T-helper 1 cell (primary cell): ENCODE measurements around the gene NR6A1.
A peak's percentile ranks its signal among the peaks of the same experiment; 100 is the strongest.

Experiments used
- DNase-seq, 5 donors: peaks; one replicate each; pipeline ENCODE4 v3.0.0-alpha.2; 2012 to 2020

NR6A1 gene

GRCh38 chr9:124720429-124721108, 50.5 kb downstream of the NR6A1 start:
- DNase-seq: no peak

DNA sequence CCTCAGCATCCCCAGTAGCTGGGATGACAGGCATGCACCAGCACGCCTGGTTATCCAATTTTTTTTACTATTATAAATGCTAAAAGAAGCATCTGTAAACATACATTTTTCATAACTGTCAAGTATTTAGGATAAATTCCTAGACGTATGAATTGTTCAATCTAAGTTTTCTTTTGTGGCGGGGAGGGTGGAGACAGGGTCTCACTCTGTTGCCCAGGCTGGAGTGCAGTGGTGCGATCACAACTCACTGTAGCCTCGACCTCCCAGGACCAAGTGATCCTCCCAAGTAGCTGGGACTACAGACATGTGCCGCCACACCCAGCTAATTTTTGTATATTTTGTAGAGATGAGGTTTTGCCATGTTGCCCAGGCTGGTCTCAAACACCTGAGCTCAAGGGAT, 52.2 kb downstream of the NR6A1 start:
- no peak for DNase-seq

DNA sequence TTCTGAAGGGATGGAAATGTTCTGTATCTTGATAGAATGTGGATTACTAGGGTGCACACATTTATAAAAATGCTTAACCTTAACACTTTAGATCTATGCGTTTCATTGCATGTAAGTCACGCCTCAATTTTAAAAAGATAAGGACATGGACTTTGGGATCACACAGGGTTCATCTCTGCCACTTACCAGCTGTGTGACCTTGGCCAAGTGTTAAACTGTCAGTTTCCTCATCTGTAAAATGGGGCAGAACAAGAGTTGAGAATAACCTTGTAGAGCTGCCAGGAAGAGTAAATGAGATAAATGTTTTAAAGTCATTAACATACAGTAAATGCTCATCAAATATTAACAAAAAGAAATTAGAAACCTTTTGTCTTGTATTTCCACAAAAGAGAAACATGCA, 53.5 kb downstream of the NR6A1 start:
- no peak for DNase-seq

DNA sequence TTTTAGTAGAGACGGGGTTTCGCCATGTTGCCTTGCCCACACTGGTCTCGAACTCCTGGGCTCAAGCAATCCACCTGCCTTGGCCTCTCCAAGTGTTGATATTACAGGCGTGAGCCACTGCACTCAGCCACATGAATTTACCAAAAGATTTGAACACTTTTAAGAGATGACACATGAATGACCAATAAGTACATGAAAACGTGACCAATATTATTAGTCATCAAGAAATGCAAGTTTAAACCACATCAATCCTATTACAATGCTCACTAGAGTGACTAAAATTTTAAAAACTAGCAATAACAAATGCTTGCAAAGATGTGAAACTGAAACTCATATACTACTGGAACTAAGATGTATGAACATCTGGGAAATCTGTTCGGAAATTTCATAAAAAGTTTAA, 54.3 kb downstream of the NR6A1 start:
- peak in 1 of 5 donors; percentile 7 for DNase-seq

DNA sequence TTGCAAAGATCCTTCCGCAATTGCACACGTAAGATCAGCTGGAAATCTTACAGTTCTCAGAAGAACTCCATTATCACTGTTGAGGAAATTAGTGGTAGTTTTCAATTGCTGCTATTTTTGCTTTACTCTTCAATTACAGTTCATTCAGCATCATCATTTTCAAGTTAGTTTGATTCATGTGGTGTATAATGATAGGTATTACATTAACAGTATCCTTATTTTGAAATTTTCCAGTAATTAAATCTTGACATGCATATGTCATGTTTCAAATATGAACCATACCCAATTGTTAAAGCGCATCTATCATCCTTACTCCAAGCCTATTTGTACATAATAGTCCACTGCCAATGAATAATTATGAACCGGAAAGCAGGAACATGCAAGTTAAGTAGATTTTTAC, 60.3 kb downstream of the NR6A1 start:
- DNase-seq: no peak

- DNase-seq: no peak
These were observed 61.8 kb downstream of the NR6A1 start for GRCh38 chr9:124709292-124709690.

GRCh38 chr9:124708633-124709291, 62.3 kb downstream of the NR6A1 start:
- no peak for DNase-seq

GRCh38 chr9:124708074-124708473, 63.0 kb downstream of the NR6A1 start:
- no peak for DNase-seq

GRCh38 chr9:124707666-124708065, 63.4 kb downstream of the NR6A1 start:
- no peak for DNase-seq

GRCh38 chr9:124706685-124707084, 64.4 kb downstream of the NR6A1 start:
- DNase-seq: no peak

DNA sequence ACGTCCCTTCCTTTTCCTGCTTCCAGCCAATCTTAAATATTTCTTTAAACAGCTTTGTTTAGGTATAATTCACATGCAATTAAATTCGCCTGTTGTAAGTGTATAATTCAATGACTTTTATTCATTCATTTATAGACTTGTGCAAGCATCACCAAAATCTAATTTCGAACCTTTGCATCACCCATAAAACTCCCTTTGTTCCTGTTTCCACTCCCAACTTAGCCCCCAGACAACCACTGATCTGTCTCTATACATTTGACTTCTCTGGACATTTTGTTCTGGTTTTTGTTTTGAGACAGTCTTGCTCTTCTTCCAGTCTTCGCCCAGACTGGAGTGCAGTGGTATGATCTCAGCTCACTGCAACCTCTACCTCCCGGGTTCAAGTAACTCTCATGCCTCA, 71.5 kb downstream of the NR6A1 start:
- no peak for DNase-seq

GRCh38 chr9:124698265-124698664, 72.8 kb downstream of the NR6A1 start:
- no peak for DNase-seq

- no peak for DNase-seq
These were observed 73.5 kb downstream of the NR6A1 start for GRCh38 chr9:124697326-124698200.

GRCh38 chr9:124696101-124696500, 75.0 kb downstream of the NR6A1 start:
- DNase-seq: no peak

DNA sequence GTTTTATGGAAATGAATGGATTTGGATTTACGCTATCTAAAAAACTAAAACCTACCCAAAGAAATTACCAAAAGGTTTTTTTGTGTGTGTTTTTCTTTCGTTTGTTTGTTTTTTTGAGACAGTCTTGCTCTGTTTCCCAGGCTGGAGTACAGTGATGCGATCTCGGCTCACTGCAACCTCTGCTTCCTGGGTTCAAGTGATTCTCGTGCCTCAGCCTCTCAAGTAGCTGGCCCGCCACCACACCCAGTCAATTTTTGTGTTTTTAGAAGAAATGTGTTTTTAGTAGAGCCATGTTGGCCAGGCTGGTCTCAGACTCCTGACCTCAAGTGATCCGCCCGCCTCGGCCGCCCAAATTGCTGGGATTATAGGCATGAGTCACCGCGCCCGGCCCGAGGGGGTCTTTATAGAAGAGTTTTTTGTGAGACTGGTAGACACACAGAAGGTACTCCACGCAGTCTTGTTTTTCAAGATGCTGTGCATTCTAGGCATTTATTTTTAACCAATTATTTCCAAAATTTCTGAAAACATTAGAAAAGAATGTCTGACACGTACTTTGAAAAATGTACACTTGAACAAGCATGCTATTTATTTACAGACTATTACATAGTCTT, 75.7 kb downstream of the NR6A1 start:
- DNase-seq: no peak

- no peak for DNase-seq
These were observed 76.5 kb downstream of the NR6A1 start for GRCh38 chr9:124694414-124695279.

DNA sequence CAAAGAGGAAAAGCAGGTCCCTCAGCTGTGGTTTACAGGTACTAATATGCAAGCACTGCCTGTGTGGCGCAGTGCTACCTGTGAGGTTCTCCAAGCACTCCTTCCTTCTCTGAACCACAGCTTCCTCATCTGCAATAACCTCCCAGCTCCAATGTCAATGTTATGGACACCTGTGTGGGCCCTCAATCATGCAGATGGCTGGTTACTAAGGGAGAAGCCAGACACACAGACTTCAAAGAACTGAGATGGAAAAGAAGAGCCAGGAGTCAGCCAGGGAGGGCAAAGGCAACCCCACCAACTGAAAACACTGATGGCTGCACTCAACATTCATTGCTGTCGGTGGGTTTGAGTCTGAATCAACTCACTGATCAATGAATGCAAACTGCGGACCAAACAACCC, 77.7 kb downstream of the NR6A1 start:
- DNase-seq: no peak

DNA sequence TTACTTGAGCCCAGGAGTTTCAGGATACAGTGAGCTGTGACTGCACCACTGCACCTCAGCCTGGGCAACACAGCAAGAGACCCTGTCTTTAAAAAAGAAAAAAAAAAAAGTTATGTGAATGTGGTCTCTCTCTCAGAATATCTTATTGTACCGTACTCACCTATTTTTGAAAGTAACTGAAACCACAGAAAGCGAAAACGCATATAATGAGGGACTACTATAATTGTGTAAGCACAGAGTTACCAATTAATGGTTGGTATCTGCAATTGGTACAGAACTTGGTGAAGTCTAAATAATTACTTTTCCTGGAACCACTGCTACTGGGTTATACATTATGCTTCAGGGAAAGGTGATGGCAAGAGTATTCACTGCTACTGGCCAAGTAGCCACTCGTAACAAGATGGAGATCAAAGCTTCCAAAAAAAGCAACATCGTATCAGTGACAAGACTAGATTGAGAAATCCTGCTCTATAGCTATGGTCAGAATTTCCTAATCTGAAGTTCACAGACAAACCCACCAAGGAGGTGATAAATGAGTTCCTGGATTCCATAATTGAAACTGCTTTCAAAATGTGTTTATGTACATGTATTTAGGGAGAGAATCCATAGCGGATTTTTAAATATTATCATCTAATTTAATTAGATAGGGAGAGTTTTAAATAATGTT, 82.7 kb downstream of the NR6A1 start:
- DNase-seq: no peak

GRCh38 chr9:124686918-124687317, 84.2 kb downstream of the NR6A1 start:
- no peak for DNase-seq

DNA sequence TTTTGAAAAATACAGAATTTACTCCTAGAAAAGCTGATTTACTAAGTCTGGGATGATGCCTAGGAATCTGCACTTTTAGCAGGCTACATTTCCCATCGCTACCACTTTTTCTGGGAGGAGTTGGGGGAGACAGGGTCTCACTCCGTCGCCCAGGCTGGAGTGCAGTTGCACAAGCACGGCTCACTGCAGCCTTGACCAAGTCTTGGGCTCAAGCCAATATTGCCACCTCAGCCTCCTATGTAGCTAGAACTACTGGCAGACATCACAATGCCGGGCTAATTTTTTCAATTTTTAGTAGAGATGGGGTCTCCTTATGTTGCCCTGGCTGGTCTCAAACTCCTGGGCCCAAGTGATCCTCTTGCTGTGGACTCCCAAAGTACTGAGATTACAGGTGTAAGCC, 85.9 kb downstream of the NR6A1 start:
- DNase-seq: no peak

- no peak for DNase-seq
These were observed 86.9 kb downstream of the NR6A1 start for GRCh38 chr9:124684169-124684568.

DNA sequence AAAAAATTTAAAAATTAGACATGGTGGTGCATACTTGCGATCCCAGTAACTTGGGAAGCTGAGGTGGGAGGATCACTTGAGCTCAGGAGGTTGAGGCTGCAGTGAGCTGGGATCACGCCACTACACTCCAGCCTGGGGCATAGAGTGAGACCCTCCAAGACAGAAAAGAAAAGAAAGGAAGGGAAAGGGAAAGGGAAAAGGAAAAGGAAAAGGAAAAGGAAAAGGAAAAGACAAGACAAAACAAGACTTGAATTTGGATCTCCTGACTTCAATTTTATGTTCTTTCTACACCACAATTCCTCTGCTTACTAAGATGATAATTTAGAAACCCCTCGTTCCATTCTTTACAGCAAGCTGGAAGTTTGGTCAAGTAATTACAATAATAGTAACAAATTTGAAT, 88.1 kb downstream of the NR6A1 start:
- DNase-seq: no peak
